Measurements from ENCODE around the gene STUM.

The STUM gene

DNA sequence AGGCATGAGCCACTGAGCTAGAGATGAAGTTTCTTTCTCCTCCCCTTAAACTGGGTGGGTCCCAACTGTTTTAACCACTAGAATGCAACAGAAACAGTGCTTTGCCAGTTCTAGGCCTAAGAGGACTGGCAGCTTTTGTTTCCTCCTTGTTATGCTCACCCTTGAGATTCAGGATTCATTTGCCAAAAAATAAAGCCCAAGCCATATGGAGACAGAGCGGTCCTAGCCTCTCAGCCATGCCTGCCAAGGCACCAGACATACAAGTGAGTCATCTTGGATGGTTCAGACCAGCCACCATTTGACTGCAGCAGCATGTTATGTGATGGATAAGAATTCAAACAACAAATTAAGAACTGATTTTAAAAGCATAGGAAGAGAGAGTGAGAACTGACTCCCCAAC is 38.1 kb upstream of the STUM start:
- Histone ChIP-seq H3F3A (ENCODE audit: insufficient read depth) (no peaks in the 10 kb centered on the region), H3K79me2 (ENCODE audit: insufficient read depth, low read length) (no peaks in the 10 kb centered on the region), H3K4me3 (ENCODE audit: insufficient read depth, low read length, poor library complexity, severe bottlenecking) (no peak overlapping the region), H3K4me2 (ENCODE audit: low read depth, low read length, poor library complexity, severe bottlenecking) (no peak overlapping the region), H3K27ac (ENCODE audit: low read depth, low read length) (no peak overlapping the region), H3K27me3 (ENCODE audit: low read length) (no peaks in the 10 kb centered on the region), H3K9me3 (ENCODE audit: insufficient read depth, low read length) (no peaks in the 10 kb centered on the region), H3K9ac (ENCODE audit: low read length) (no peak overlapping the region), H4K20me1 (ENCODE audit: low read depth, low read length) (no peaks in the 10 kb centered on the region), H3K9me2 (replicated peaks; ENCODE audit: insufficient read depth, low read length) (no peaks in the 10 kb centered on the region), H3K36me3 (ENCODE audit: low read length) (no peaks in the 10 kb centered on the region), H2AFZ (ENCODE audit: low read depth, low read length, severe bottlenecking) (no peak overlapping the region)
- TF ChIP-seq EZH2phosphoT487 (conservative IDR thresholded peaks at IDR 0.05; ENCODE audit: low read length) (no peak), CTCF (IDR thresholded peaks at IDR 0.05; ENCODE audit: insufficient read depth, low read length, poor library complexity, severe bottlenecking) (no peak)

- H3K4me3 ChIP-seq (ENCODE audit: insufficient read depth, low read length, poor library complexity, severe bottlenecking): no peak overlapping the region
- no peaks in the 10 kb centered on the region for H3K36me3 ChIP-seq (ENCODE audit: low read length)
- H3K9ac ChIP-seq (ENCODE audit: low read length): no peak overlapping the region
- H3K9me3 ChIP-seq (ENCODE audit: insufficient read depth, low read length): no peaks in the 10 kb centered on the region
- H3F3A ChIP-seq (ENCODE audit: insufficient read depth): no peaks in the 10 kb centered on the region
- no peak overlapping the region for H2AFZ ChIP-seq (ENCODE audit: low read depth, low read length, severe bottlenecking)
- no peaks in the 10 kb centered on the region for H3K9me2 ChIP-seq (replicated peaks; ENCODE audit: insufficient read depth, low read length)
- no peaks in the 10 kb centered on the region for H3K27me3 ChIP-seq (ENCODE audit: low read length)
- TF ChIP-seq EZH2phosphoT487 (conservative IDR thresholded peaks at IDR 0.05; ENCODE audit: low read length) (no peak), CTCF (IDR thresholded peaks at IDR 0.05; ENCODE audit: insufficient read depth, low read length, poor library complexity, severe bottlenecking) (no peak)
- H3K27ac ChIP-seq (ENCODE audit: low read depth, low read length): no peak overlapping the region
- H4K20me1 ChIP-seq (ENCODE audit: low read depth, low read length): no peaks in the 10 kb centered on the region
- no peaks in the 10 kb centered on the region for H3K79me2 ChIP-seq (ENCODE audit: insufficient read depth, low read length)
- H3K4me2 ChIP-seq (ENCODE audit: low read depth, low read length, poor library complexity, severe bottlenecking): no peak overlapping the region
These were observed 37.3 kb upstream of the STUM start for GRCh38 chr1:226511296-226511695.

- Histone ChIP-seq H3K9ac (ENCODE audit: low read length) (no peak overlapping the region), H4K20me1 (ENCODE audit: low read depth, low read length) (no peaks in the 10 kb centered on the region), H3K79me2 (ENCODE audit: insufficient read depth, low read length) (no peaks in the 10 kb centered on the region), H3K9me2 (replicated peaks; ENCODE audit: insufficient read depth, low read length) (no peaks in the 10 kb centered on the region), H3K9me3 (ENCODE audit: insufficient read depth, low read length) (no peaks in the 10 kb centered on the region), H3K27ac (ENCODE audit: low read depth, low read length) (no peak overlapping the region), H3K4me2 (ENCODE audit: low read depth, low read length, poor library complexity, severe bottlenecking) (no peak overlapping the region), H3F3A (ENCODE audit: insufficient read depth) (no peaks in the 10 kb centered on the region), H3K4me3 (ENCODE audit: insufficient read depth, low read length, poor library complexity, severe bottlenecking) (no peak overlapping the region), H3K36me3 (ENCODE audit: low read length) (no peaks in the 10 kb centered on the region), H3K27me3 (ENCODE audit: low read length) (no peaks in the 10 kb centered on the region), H2AFZ (ENCODE audit: low read depth, low read length, severe bottlenecking) (no peak overlapping the region)
- no peak for TF ChIP-seq EZH2phosphoT487 (conservative IDR thresholded peaks at IDR 0.05; ENCODE audit: low read length)
- no peak for TF ChIP-seq CTCF (IDR thresholded peaks at IDR 0.05; ENCODE audit: insufficient read depth, low read length, poor library complexity, severe bottlenecking)
These were observed 36.4 kb upstream of the STUM start for GRCh38 chr1:226512076-226512728.

Measured in SU-DHL-6 (cell line).